SJSA1 (cell line): ENCODE results near the gene ZKSCAN5. TPM values are rescaled to one million over a fixed set of nuclear protein-coding genes. Genes with fewer than 3 reads are reported as not detected.
"Not testable (repeated sequence)": the region's sequence is repeated elsewhere in the genome, so short reads cannot be mapped to it uniquely, and the experiment has no call there.

ENCODE experiments used
- DNase-seq, 2 experiments: peaks; one replicate each; pipeline ENCODE4 v3.0.0-alpha.2; 2015 to 2020; ENCODE audit warnings: low spot score in 2 of 2, low read depth in 1 of 2
- H3K27ac ChIP-seq: fragments of 250-450 bp; sonication (Bioruptor Pico); 2 replicates; pipeline ENCODE4 v1.5.1; 2020; ENCODE audit warnings: mild to moderate bottlenecking, moderate library complexity
- H3K27me3 ChIP-seq: fragments of 250-450 bp; sonication (Bioruptor Pico); replicated peaks from 2 replicates; pipeline ENCODE4 v1.5.1; 2020; ENCODE audit warnings: mild to moderate bottlenecking, moderate library complexity
- H3K36me3 ChIP-seq: fragments of 250-450 bp; sonication (Bioruptor Pico); 2 replicates; pipeline ENCODE4 v1.5.1; 2020; ENCODE audit warnings: mild to moderate bottlenecking
- H3K4me1 ChIP-seq: fragments of 250-450 bp; sonication (Bioruptor Pico); replicated peaks from 2 replicates; pipeline ENCODE4 v1.6.1; 2021; ENCODE audit warnings: mild to moderate bottlenecking
- H3K4me3 ChIP-seq: fragments of 250-450 bp; sonication (Bioruptor Pico); 2 replicates; pipeline ENCODE4 v1.5.1; 2020; ENCODE audit warnings: mild to moderate bottlenecking
- H3K9me3 ChIP-seq: fragments of 250-450 bp; sonication (Bioruptor Pico); replicated peaks from 2 replicates; pipeline ENCODE4 v1.5.1; 2020; ENCODE audit warnings: mild to moderate bottlenecking
- total RNA-seq: library from RNA; depleted of rRNA; stranded (reverse); fragments of >200 nt; shearing (Covaris generic); gene quantifications from 2 replicates; pipeline ENCODE4 v1.2.3, GENCODE V29; 2014; rRNA removed

ZKSCAN5 gene
- total RNA-seq, 1 experiment from 2014 or later, result 16.1 TPM

- no peaks in the 10 kb centered on the region for H3K9me3 ChIP-seq
- peak; percentile 91 to 97 for DNase-seq
- peaks cover 81% of the 10 kb centered on the region for H3K36me3 ChIP-seq
- H3K27ac ChIP-seq, result peak overlapping the region; percentile 98
- H3K4me1 ChIP-seq, result peaks cover 54% of the 10 kb centered on the region
- H3K27me3 ChIP-seq, result no peaks in the 10 kb centered on the region
- H3K4me3 ChIP-seq, result no peak overlapping the region
Observed at GRCh38 chr7:99563650-99564049, 59.2 kb downstream of the ZKSCAN5 start.

- Histone ChIP-seq H3K36me3 (peaks cover 97% of the 10 kb centered on the region), H3K4me1 (peaks cover 19% of the 10 kb centered on the region)
- not testable (repeated sequence) for H3K27ac ChIP-seq, DNase-seq, H3K27me3 ChIP-seq, H3K9me3 ChIP-seq, H3K4me3 ChIP-seq
Observed at GRCh38 chr7:99568770-99569169, 64.3 kb downstream of the ZKSCAN5 start.

- no peak for DNase-seq
- Histone ChIP-seq H3K4me1 (peaks cover 16% of the 10 kb centered on the region), H3K36me3 (peaks cover 94% of the 10 kb centered on the region), H3K9me3 (no peaks in the 10 kb centered on the region), H3K27me3 (no peaks in the 10 kb centered on the region), H3K4me3 (no peak overlapping the region), H3K27ac (no peak overlapping the region)
Observed at GRCh38 chr7:99571768-99572167, 67.3 kb downstream of the ZKSCAN5 start.

GRCh38 chr7:99573257-99573656 is 68.8 kb downstream of the ZKSCAN5 start:
- no peaks in the 10 kb centered on the region for H3K9me3 ChIP-seq
- H3K4me1 ChIP-seq, result peaks cover 31% of the 10 kb centered on the region
- no peak overlapping the region for H3K27ac ChIP-seq
- DNase-seq, result no peak
- no peaks in the 10 kb centered on the region for H3K27me3 ChIP-seq
- H3K36me3 ChIP-seq, result peaks cover 83% of the 10 kb centered on the region
- H3K4me3 ChIP-seq, result no peak overlapping the region

- no peak for DNase-seq
- Histone ChIP-seq H3K4me1 (peaks cover 56% of the 10 kb centered on the region), H3K36me3 (peaks cover 56% of the 10 kb centered on the region), H3K4me3 (no peak overlapping the region), H3K27ac (no peak overlapping the region), H3K9me3 (no peaks in the 10 kb centered on the region), H3K27me3 (no peaks in the 10 kb centered on the region)
Observed at GRCh38 chr7:99576251-99576650, 71.8 kb downstream of the ZKSCAN5 start.

- H3K4me1 ChIP-seq, result peaks cover 56% of the 10 kb centered on the region
- H3K27me3 ChIP-seq, result no peaks in the 10 kb centered on the region
- H3K9me3 ChIP-seq, result no peaks in the 10 kb centered on the region
- H3K27ac ChIP-seq, result no peak overlapping the region
- DNase-seq, result no peak
- no peak overlapping the region; the same call in 1 of the 2 replicates for H3K4me3 ChIP-seq
- peaks cover 26% of the 10 kb centered on the region for H3K36me3 ChIP-seq
Observed at GRCh38 chr7:99579281-99579955, 75.0 kb downstream of the ZKSCAN5 start.

GRCh38 chr7:99579956-99580777 is 75.7 kb downstream of the ZKSCAN5 start:
- Histone ChIP-seq H3K4me3 (peak overlapping the region; percentile 35), H3K27ac (no peak overlapping the region), H3K9me3 (no peaks in the 10 kb centered on the region), H3K4me1 (peaks cover 53% of the 10 kb centered on the region), H3K27me3 (no peaks in the 10 kb centered on the region), H3K36me3 (peaks cover 18% of the 10 kb centered on the region)
- peak; percentile 44 to 59 for DNase-seq

GRCh38 chr7:99580778-99581332 is 76.4 kb downstream of the ZKSCAN5 start:
- H3K9me3 ChIP-seq, H3K27me3 ChIP-seq, H3K27ac ChIP-seq, DNase-seq: not testable (repeated sequence)
- peaks cover 48% of the 10 kb centered on the region for H3K4me1 ChIP-seq
- peaks cover 11% of the 10 kb centered on the region for H3K36me3 ChIP-seq
- peak overlapping the region; percentile 35; the same call in 1 of the 2 replicates for H3K4me3 ChIP-seq

Other genes with a start within 250 kb of the ZKSCAN5 start
- 0.41 TPM in 1 of 2 replicates, not detected in the other for gene MYH16, start 231.8 kb upstream of the ZKSCAN5 start, total RNA-seq
- 186 and 242 TPM in 2 replicates for gene ARPC1A, start 178.8 kb upstream of the ZKSCAN5 start, total RNA-seq
- gene ARPC1B, start 129.9 kb upstream of the ZKSCAN5 start, total RNA-seq, result 231 and 362 TPM in 2 replicates
- gene PDAP1, start 96.1 kb upstream of the ZKSCAN5 start, total RNA-seq, result 150 and 155 TPM in 2 replicates
- gene BUD31, start 95.7 kb upstream of the ZKSCAN5 start, total RNA-seq, result 109 and 152 TPM in 2 replicates
- 2.2 and 7.3 TPM in 2 replicates for gene PTCD1, start 65.9 kb upstream of the ZKSCAN5 start, total RNA-seq
- gene CPSF4, start 65.7 kb upstream of the ZKSCAN5 start, total RNA-seq, result 32.7 and 39.6 TPM in 2 replicates
- gene ATP5MF, start 38.5 kb upstream of the ZKSCAN5 start, total RNA-seq, result 650 and 1,516 TPM in 2 replicates
- gene ZNF789, start 31.8 kb upstream of the ZKSCAN5 start, total RNA-seq, result 3.1 and 11.4 TPM in 2 replicates
- gene ZNF394, start 4.4 kb upstream of the ZKSCAN5 start, total RNA-seq, result 16.3 and 24.0 TPM in 2 replicates
- 6.8 and 7.9 TPM in 2 replicates for gene FAM200A, start 47.5 kb downstream of the ZKSCAN5 start, total RNA-seq
- 107 and 109 TPM in 2 replicates for gene ZNF655, start 54.0 kb downstream of the ZKSCAN5 start, total RNA-seq
- gene TMEM225B, start 93.6 kb downstream of the ZKSCAN5 start, total RNA-seq, result 0.41 and 1.1 TPM in 2 replicates
- gene ZSCAN25, start 112.3 kb downstream of the ZKSCAN5 start, total RNA-seq, result 26.9 and 28.3 TPM in 2 replicates
- 0.37 and 1.8 TPM in 2 replicates for gene CYP3A5, start 175.3 kb downstream of the ZKSCAN5 start, total RNA-seq
- not detected in 2 replicates for gene CYP3A7, start 230.5 kb downstream of the ZKSCAN5 start, total RNA-seq